CD8-positive, alpha-beta memory T cell (primary cell): Measurements from ENCODE around the gene NMBR. TPM values are rescaled to one million over a fixed set of nuclear protein-coding genes. Genes with fewer than 3 reads are reported as not detected.
"Not testable (repeated sequence)": the region's sequence is repeated elsewhere in the genome, so short reads cannot be mapped to it uniquely, and the experiment has no call there.

ENCODE experiments used
- CTCF ChIA-PET: fragments of 350-600 bp; sonication (Branson Sonifier 250); formaldehyde crosslinking; loops from one replicate; lab custom pipeline; 2021; ENCODE audit warnings: antibody characterized with exemption; lab: Charles Lee
- POLR2A ChIA-PET: fragments of 350-600 bp; sonication (Branson Sonifier 250); formaldehyde crosslinking; loops from one replicate; lab custom pipeline; 2021; ENCODE audit warnings: antibody characterized with exemption; lab: Charles Lee
- DNase-seq, 5 donors: peaks; one replicate each; pipeline versions ENCODE4 v3.0.0 to v3.0.0-alpha.2; 2020 to 2022; ENCODE audit warnings: mixed read lengths in 1 of 5
- H3K27ac ChIP-seq: one replicate; pipeline ENCODE4 v1.7.0; 2013; ENCODE audit warnings: low read depth, mild to moderate bottlenecking, low read length, moderate library complexity
- H3K27me3 ChIP-seq: 2 replicates; pipeline ENCODE4 v1.7.0; 2013; ENCODE audit warnings: low read length, mild to moderate bottlenecking; ENCODE audit not compliant: insufficient read depth, poor library complexity, severe bottlenecking
- H3K36me3 ChIP-seq: 2 replicates; pipeline ENCODE4 v1.7.0; 2013; ENCODE audit warnings: mild to moderate bottlenecking, low read length, moderate library complexity; ENCODE audit not compliant: insufficient read depth
- H3K4me1 ChIP-seq: 2 replicates; pipeline ENCODE4 v1.7.0; 2013; ENCODE audit warnings: mild to moderate bottlenecking, low read length, moderate library complexity; ENCODE audit not compliant: insufficient read depth
- H3K4me3 ChIP-seq: 2 replicates; pipeline ENCODE4 v1.7.0; 2013; ENCODE audit warnings: mild to moderate bottlenecking, low read length
- H3K9me3 ChIP-seq: 2 replicates; pipeline ENCODE4 v1.7.0; 2013; ENCODE audit warnings: mild to moderate bottlenecking, low read length
- H3K27ac Mint-ChIP-seq, 8 donors: one replicate each; pipeline ENCODE4 v1.8.0; 2020 to 2021; ENCODE audit warnings: mixed read lengths in 8 of 8, mild to moderate bottlenecking in 6 of 8, inconsistent platforms in 3 of 8, moderate library complexity in 3 of 8
- H3K27me3 Mint-ChIP-seq, 2 donors: one replicate each; pipeline ENCODE4 v1.8.0; 2020 to 2021; ENCODE audit warnings: mixed read lengths in 2 of 2, mild to moderate bottlenecking in 1 of 2, moderate library complexity in 1 of 2
- H3K36me3 Mint-ChIP-seq, 3 donors: one replicate each; pipeline ENCODE4 v1.8.0; 2020 to 2021; ENCODE audit warnings: mixed read lengths in 3 of 3, inconsistent platforms in 1 of 3, mild to moderate bottlenecking in 1 of 3
- H3K4me1 Mint-ChIP-seq, 3 donors: one replicate each; pipeline ENCODE4 v1.8.0; 2020 to 2021; ENCODE audit warnings: mixed read lengths in 3 of 3, inconsistent platforms in 1 of 3, mild to moderate bottlenecking in 1 of 3
- H3K4me3 Mint-ChIP-seq, 7 donors: one replicate each; pipeline ENCODE4 v1.8.0; 2020 to 2021; ENCODE audit warnings: mixed read lengths in 7 of 7, mild to moderate bottlenecking in 6 of 7, moderate library complexity in 4 of 7, inconsistent platforms in 2 of 7
- H3K9me3 Mint-ChIP-seq, 5 donors: one replicate each; pipeline ENCODE4 v1.8.0; 2020 to 2022; ENCODE audit warnings: mixed read lengths in 5 of 5, mild to moderate bottlenecking in 3 of 5, moderate library complexity in 2 of 5, inconsistent platforms in 1 of 5
- polyA plus RNA-seq: library from polyadenylated mRNA; unstranded; fragments of 300-500 nt; fragmentation: Illumina TruSeq; gene quantifications from one replicate; pipeline ENCODE4 v1.2.3, GENCODE V29; 2021
- total RNA-seq, 2 experiments: library from RNA; stranded (reverse); gene quantifications; one replicate each; pipeline ENCODE4 v1.2.3, GENCODE V29; 2021

NMBR gene
- total and polyA plus RNA-seq, 3 experiments from 2014 or later: not detected

DNA sequence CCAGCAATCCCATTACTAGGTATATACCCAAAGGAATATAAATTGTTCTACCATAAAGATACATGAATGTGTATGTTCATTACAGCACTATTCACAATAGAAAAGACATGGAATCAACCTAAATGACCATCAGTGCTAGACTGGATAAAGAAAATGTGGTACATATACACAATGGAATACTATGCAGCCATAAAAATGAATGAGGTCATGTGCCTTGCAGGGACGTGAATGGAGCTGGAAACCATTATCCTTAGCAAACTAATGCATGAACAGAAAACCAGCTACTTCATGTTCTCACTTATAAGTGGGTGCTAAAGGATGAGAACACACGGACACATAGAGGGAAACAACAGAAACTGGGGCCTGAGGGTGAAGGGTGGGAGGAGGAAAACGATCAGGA, 119.1 kb downstream of the NMBR start:
- DNase-seq, H3K9me3 ChIP-seq, POLR2A ChIA-PET, H3K27ac Mint-ChIP-seq, H3K4me1 Mint-ChIP-seq, H3K4me3 ChIP-seq, H3K36me3 Mint-ChIP-seq, H3K4me1 ChIP-seq, H3K4me3 Mint-ChIP-seq, H3K27me3 Mint-ChIP-seq, H3K36me3 ChIP-seq, H3K27ac ChIP-seq, H3K27me3 ChIP-seq: not testable (repeated sequence)
- H3K9me3 Mint-ChIP-seq: peaks cover 0 to 11% (median 3%) of the 10 kb centered on the region in 5 donors
- CTCF ChIA-PET: interaction anchor here (1.0 kb wide), 1 partner anchor 11 kb away, joined by 3 read pairs; no protein-coding TSS in a partner anchor

DNA sequence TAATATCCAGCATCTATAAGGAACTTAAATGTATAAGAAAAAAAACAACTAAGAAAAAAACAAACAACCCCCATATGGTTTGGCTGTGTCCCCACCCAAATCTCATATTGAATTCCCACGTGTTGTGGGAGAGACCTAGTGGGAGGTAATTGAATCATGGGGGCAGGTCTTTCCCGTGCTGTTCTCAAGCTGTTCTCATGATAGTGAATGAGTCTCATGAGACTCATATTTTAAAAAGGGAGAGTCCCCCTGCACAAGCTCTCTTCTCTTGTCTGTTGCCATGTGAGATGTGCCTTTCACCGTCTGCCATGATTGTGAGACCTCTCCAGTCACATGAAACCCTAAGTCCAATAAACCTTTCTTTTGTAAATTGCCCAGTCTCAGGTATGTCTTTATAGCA, 119.8 kb downstream of the NMBR start:
- Histone ChIP-seq H3K4me1 (no peaks in the 10 kb centered on the region), H3K9me3 (peaks cover 4% of the 10 kb centered on the region), H3K36me3 (no peaks in the 10 kb centered on the region), H3K27ac (no peak overlapping the region), H3K27me3 (no peaks in the 10 kb centered on the region), H3K4me3 (no peak overlapping the region)
- H3K4me3 Mint-ChIP-seq: no peak overlapping the region
- H3K27ac Mint-ChIP-seq: no peak overlapping the region
- H3K27me3 Mint-ChIP-seq: peaks cover 0 to 2% of the 10 kb centered on the region in 2 donors
- DNase-seq: no peak
- ChIA-PET POLR2A (no interaction called here), CTCF (interaction anchor here (1.0 kb wide), 1 partner anchor 12 kb away, joined by 3 read pairs; no protein-coding TSS in a partner anchor)
- H3K4me1 Mint-ChIP-seq: no peaks in the 10 kb centered on the region
- peaks cover 0 to 11% (median 3%) of the 10 kb centered on the region in 5 donors for H3K9me3 Mint-ChIP-seq
- H3K36me3 Mint-ChIP-seq: peaks cover 0 to 3% (median 0%) of the 10 kb centered on the region in 3 donors

- H3K27ac Mint-ChIP-seq: no peak overlapping the region
Observed at GRCh38 chr6:142026471-142026870, 120.5 kb downstream of the NMBR start.

More at GRCh38 chr6:142026471-142026870, 120.5 kb downstream of the NMBR start:
- H3K27me3 Mint-ChIP-seq: peaks cover 0 to 2% of the 10 kb centered on the region in 2 donors
- H3K4me1 Mint-ChIP-seq: no peaks in the 10 kb centered on the region
- H3K9me3 Mint-ChIP-seq: peaks cover 0 to 11% (median 3%) of the 10 kb centered on the region in 5 donors
- H3K4me3 ChIP-seq: no peak overlapping the region
- peaks cover 0 to 3% (median 0%) of the 10 kb centered on the region in 3 donors for H3K36me3 Mint-ChIP-seq
- no peaks in the 10 kb centered on the region for H3K4me1 ChIP-seq
- H3K36me3 ChIP-seq: no peaks in the 10 kb centered on the region
- ChIA-PET CTCF (no interaction called here), POLR2A (no interaction called here)
- H3K9me3 ChIP-seq: peaks cover 4% of the 10 kb centered on the region
- no peak overlapping the region for H3K27ac ChIP-seq
- no peaks in the 10 kb centered on the region for H3K27me3 ChIP-seq
- no peak overlapping the region for H3K4me3 Mint-ChIP-seq
- DNase-seq: no peak

Other genes with a start within 250 kb of the NMBR start
- gene GJE1, start 14.2 kb downstream of the NMBR start, total RNA-seq: not detected
- gene GJE1, start 14.2 kb downstream of the NMBR start, polyA plus RNA-seq: not detected
- 10 to 100 TPM; 63.8 to 66.5 TPM for gene VTA1, start 141 bp upstream of the NMBR start, total RNA-seq
- gene VTA1, start 141 bp upstream of the NMBR start, polyA plus RNA-seq: 74.4 TPM
- under 1 TPM; 0.35 to 0.97 TPM for gene ADGRG6, start 154.9 kb upstream of the NMBR start, total RNA-seq
- not detected for gene ADGRG6, start 154.9 kb upstream of the NMBR start, polyA plus RNA-seq